ENCODE measurements around the gene STK24. TPM values are rescaled to one million over a fixed set of nuclear protein-coding genes. Genes with fewer than 3 reads are reported as not detected.

The STK24 gene
- total and polyA plus RNA-seq, 4 donors, result 42.7 to 56.1 (median 52.2) TPM

Other genes with a start within 250 kb of the STK24 start
- under 1 TPM; 0.10 to 0.11 TPM for gene SLC15A1, start 175.6 kb upstream of the STK24 start, total RNA-seq
- under 1 TPM; 0.16 to 0.24 TPM for gene SLC15A1, start 175.6 kb upstream of the STK24 start, polyA plus RNA-seq (ENCODE audit: insufficient read length in 2 of 2)

Data from spinal cord (tissue), 4 donors.